Testis (tissue), 2 donors: ENCODE data around the gene TNS3.

ENCODE experiments used
- CTCF ChIP-seq, 3 experiments: fragments of 450-650 bp in 2 of 3; fragments of 200-600 bp in 1 of 3; sonication (generic) in 1 of 3; IDR thresholded peaks; one replicate each; pipeline ENCODE4 v1.5.1; 2016 to 2019; ENCODE audit warnings: antibody characterized with exemption in 3 of 3, mild to moderate bottlenecking in 2 of 3, moderate library complexity in 1 of 3
- POLR2A ChIP-seq: fragments of 450-650 bp; IDR thresholded peaks from one replicate; pipeline ENCODE4 v1.6.1; 2017; ENCODE audit warnings: antibody characterized with exemption, mild to moderate bottlenecking, moderate library complexity

- TF ChIP-seq POLR2A (no peak), CTCF (IDR thresholded peaks at IDR 0.05) (no peak)
These were observed 226.2 kb downstream of the TNS3 start for GRCh38 chr7:47355684-47356083.
